WTC11 (cell line): ENCODE results near the gene GALNT12. TPM values are rescaled to one million over a fixed set of nuclear protein-coding genes. Genes with fewer than 3 reads are reported as not detected.

Experiments used
- ATAC-seq: fragments of 200-7000 bp; cut with Tn5 transposase; 2 replicates; pipeline ENCODE4 v1.10.0; 2021; ENCODE audit warnings: mild to moderate bottlenecking, moderate library complexity
- CTCF ChIA-PET: fragments of 300-600 bp; sonication (Branson Sonifier 250); formaldehyde crosslinking; loops from one replicate; lab custom pipeline; 2021; ENCODE audit warnings: antibody characterized with exemption; lab: Charles Lee
- POLR2A ChIA-PET: fragments of 350-600 bp; sonication (Branson Sonifier 250); formaldehyde crosslinking; loops from one replicate; lab custom pipeline; 2021; ENCODE audit warnings: antibody characterized with exemption; lab: Charles Lee
- DNase-seq: peaks from one replicate; pipeline ENCODE4 v3.0.0; 2021; ENCODE audit warnings: low spot score
- H3K27ac Mint-ChIP-seq: 2 replicates; pipeline ENCODE4 v1.8.0; 2021; ENCODE audit warnings: mixed read lengths
- H3K27me3 Mint-ChIP-seq: 2 replicates; pipeline ENCODE4 v1.8.0; 2021; ENCODE audit warnings: low read depth, mild to moderate bottlenecking, moderate library complexity, mixed read lengths
- H3K36me3 Mint-ChIP-seq: 2 replicates; pipeline ENCODE4 v1.8.0; 2021; ENCODE audit warnings: mixed read lengths
- H3K4me1 Mint-ChIP-seq: 2 replicates; pipeline ENCODE4 v1.8.0; 2022; ENCODE audit warnings: mixed read lengths
- H3K4me3 Mint-ChIP-seq: 2 replicates; pipeline ENCODE4 v1.8.0; 2021; ENCODE audit warnings: mild to moderate bottlenecking, moderate library complexity, mixed read lengths
- H3K9me3 Mint-ChIP-seq: 2 replicates; pipeline ENCODE4 v1.8.0; 2021; ENCODE audit warnings: mixed read lengths
- ARID4B ChIP-seq: sonication (generic); formaldehyde crosslinking; IDR thresholded peaks from 2 replicates; pipeline ENCODE4 v1.8.0; 2023; ENCODE audit warnings: missing genetic modification reagents, mild to moderate bottlenecking, borderline replicate concordance
- ATF3 ChIP-seq: sonication (generic); formaldehyde crosslinking; conservative IDR thresholded peaks from 2 replicates; pipeline ENCODE4 v1.8.1; 2022; ENCODE audit warnings: mild to moderate bottlenecking, missing genetic modification reagents
- CDX4 ChIP-seq: fragments of 250-450 bp; sonication (Bioruptor Pico); IDR thresholded peaks from 2 replicates; pipeline ENCODE4 v1.9.0; 2021; ENCODE audit warnings: moderate library complexity, mild to moderate bottlenecking, inconsistent platforms, borderline replicate concordance
- E2F4 ChIP-seq: sonication (generic); formaldehyde crosslinking; IDR thresholded peaks from 2 replicates; pipeline ENCODE4 v1.8.1; 2022; ENCODE audit warnings: low read depth, mild to moderate bottlenecking, moderate library complexity, missing genetic modification reagents, borderline replicate concordance
- ETV6 ChIP-seq: sonication (generic); formaldehyde crosslinking; IDR thresholded peaks from 2 replicates; pipeline ENCODE4 v1.8.1; 2022; ENCODE audit warnings: mild to moderate bottlenecking, missing genetic modification reagents
- FOXP4 ChIP-seq: sonication (generic); formaldehyde crosslinking; IDR thresholded peaks from 2 replicates; pipeline ENCODE4 v1.8.0; 2022; ENCODE audit warnings: mild to moderate bottlenecking, missing genetic modification reagents
- GRHL2 ChIP-seq: fragments of 250-450 bp; sonication (Bioruptor Pico); IDR thresholded peaks from 2 replicates; pipeline ENCODE4 v1.8.0; 2022; ENCODE audit warnings: mild to moderate bottlenecking, moderate library complexity; ENCODE audit not compliant: insufficient replicate concordance, severe bottlenecking
- GTF2I ChIP-seq: fragments of 250-450 bp; sonication (Bioruptor Pico); conservative IDR thresholded peaks from 2 replicates; pipeline ENCODE4 v1.4.0; 2021; ENCODE audit warnings: mild to moderate bottlenecking
- KAT7 ChIP-seq: sonication (generic); formaldehyde crosslinking; IDR thresholded peaks from 2 replicates; pipeline ENCODE4 v1.8.1; 2023; ENCODE audit warnings: missing genetic modification reagents, mild to moderate bottlenecking, borderline replicate concordance
- MXD4 ChIP-seq: fragments of 250-450 bp; sonication (Bioruptor Pico); IDR thresholded peaks from 2 replicates; pipeline ENCODE4 v1.8.0; 2021; ENCODE audit warnings: mild to moderate bottlenecking, moderate library complexity, borderline replicate concordance
- PREB ChIP-seq: sonication (generic); formaldehyde crosslinking; IDR thresholded peaks from 2 replicates; pipeline ENCODE4 v1.8.1; 2022; ENCODE audit warnings: mild to moderate bottlenecking, missing genetic modification reagents, moderate library complexity, borderline replicate concordance
- SP1 ChIP-seq: sonication (generic); formaldehyde crosslinking; conservative IDR thresholded peaks from 2 replicates; pipeline ENCODE4 v1.8.1; 2022; ENCODE audit warnings: missing genetic modification reagents
- USF1 ChIP-seq: sonication (generic); formaldehyde crosslinking; IDR thresholded peaks from 2 replicates; pipeline ENCODE4 v1.8.0; 2022; ENCODE audit warnings: mild to moderate bottlenecking, missing genetic modification reagents
- ZNF121 ChIP-seq: sonication (generic); formaldehyde crosslinking; IDR thresholded peaks from 2 replicates; pipeline ENCODE4 v1.8.0; 2023; ENCODE audit warnings: missing genetic modification reagents
- ZNF219 ChIP-seq: sonication (generic); formaldehyde crosslinking; IDR thresholded peaks from 2 replicates; pipeline ENCODE4 v1.8.0; 2023; ENCODE audit warnings: missing genetic modification reagents, mild to moderate bottlenecking, borderline replicate concordance
- ZNF671 ChIP-seq: fragments of 250-450 bp; sonication (Bioruptor Pico); IDR thresholded peaks from 2 replicates; pipeline ENCODE4 v1.8.0; 2021; ENCODE audit warnings: mild to moderate bottlenecking
- total RNA-seq: library from RNA; stranded (reverse); gene quantifications from 3 replicates; pipeline ENCODE4 v1.2.3, GENCODE V29; 2021

GALNT12 gene
- total RNA-seq, 1 experiment from 2014 or later: 19.3 TPM

GRCh38 chr9:98771209-98771874, 36.1 kb upstream of the GALNT12 start (continued):
- no peak for TF ChIP-seq ARID4B (CRISPR knock-in tag)
- TF ChIP-seq KAT7 (CRISPR knock-in tag): no peak
- no peak for TF ChIP-seq ZNF219 (CRISPR knock-in tag)
- TF ChIP-seq GRHL2 (CRISPR knock-in tag): no peak
- TF ChIP-seq ZNF121: no peak
- no peak for TF ChIP-seq MXD4
- TF ChIP-seq E2F4 (CRISPR knock-in tag): no peak
- TF ChIP-seq ZNF671 (CRISPR knock-in tag): no peak

- TF ChIP-seq CDX4 (no peak), GTF2I (no peak), USF1 (CRISPR knock-in tag) (no peak), PREB (no peak), FOXP4 (CRISPR knock-in tag) (no peak), SP1 (CRISPR knock-in tag) (no peak), ATF3 (CRISPR knock-in tag) (no peak), ETV6 (CRISPR knock-in tag) (no peak)
- H3K36me3 Mint-ChIP-seq: peaks cover 57% of the 10 kb centered on the region
- H3K27me3 Mint-ChIP-seq: no peaks in the 10 kb centered on the region
- ChIA-PET POLR2A (no interaction called here), CTCF (interaction anchor here (4.1 kb wide), 1 partner anchor 19 kb away, joined by 21 read pairs; no protein-coding TSS in a partner anchor)
- ATAC-seq: no peak
- peaks cover 2% of the 10 kb centered on the region; the same call in 1 of the 2 replicates for H3K4me1 Mint-ChIP-seq
- no peak overlapping the region for H3K27ac Mint-ChIP-seq
- no peaks in the 10 kb centered on the region for H3K9me3 Mint-ChIP-seq
- H3K4me3 Mint-ChIP-seq: no peak overlapping the region
- no peak for DNase-seq
These were observed 34.9 kb upstream of the GALNT12 start for GRCh38 chr9:98772364-98773155.
